ENCODE data around the gene PLD6.

- TF ChIP-seq POLR2AphosphoS5 (IDR thresholded peaks at IDR 0.05) (no peak), POLR2A (IDR thresholded peaks at IDR 0.05) (no peak)
- TF ChIP-seq, protein P1, sequence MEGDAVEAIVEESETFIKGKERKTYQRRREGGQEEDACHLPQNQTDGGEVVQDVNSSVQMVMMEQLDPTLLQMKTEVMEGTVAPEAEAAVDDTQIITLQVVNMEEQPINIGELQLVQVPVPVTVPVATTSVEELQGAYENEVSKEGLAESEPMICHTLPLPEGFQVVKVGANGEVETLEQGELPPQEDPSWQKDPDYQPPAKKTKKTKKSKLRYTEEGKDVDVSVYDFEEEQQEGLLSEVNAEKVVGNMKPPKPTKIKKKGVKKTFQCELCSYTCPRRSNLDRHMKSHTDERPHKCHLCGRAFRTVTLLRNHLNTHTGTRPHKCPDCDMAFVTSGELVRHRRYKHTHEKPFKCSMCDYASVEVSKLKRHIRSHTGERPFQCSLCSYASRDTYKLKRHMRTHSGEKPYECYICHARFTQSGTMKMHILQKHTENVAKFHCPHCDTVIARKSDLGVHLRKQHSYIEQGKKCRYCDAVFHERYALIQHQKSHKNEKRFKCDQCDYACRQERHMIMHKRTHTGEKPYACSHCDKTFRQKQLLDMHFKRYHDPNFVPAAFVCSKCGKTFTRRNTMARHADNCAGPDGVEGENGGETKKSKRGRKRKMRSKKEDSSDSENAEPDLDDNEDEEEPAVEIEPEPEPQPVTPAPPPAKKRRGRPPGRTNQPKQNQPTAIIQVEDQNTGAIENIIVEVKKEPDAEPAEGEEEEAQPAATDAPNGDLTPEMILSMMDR (IDR thresholded peaks at IDR 0.05): no peak
Measured at GRCh38 chr17:17151541-17151940, 54.6 kb downstream of the PLD6 start.
